Trophoblast cell (in vitro differentiated cells and primary cell): ENCODE results near the gene DNAJC24.

Experiments
- DNase-seq, 2 donors: peaks; one replicate each; pipeline ENCODE4 v3.0.0-alpha.2; 2016
- H2AFZ ChIP-seq: 2 replicates; pipeline ENCODE4 v1.6.1; 2013; ENCODE audit warnings: low read length, moderate library complexity, mild to moderate bottlenecking; ENCODE audit not compliant: insufficient read depth, poor library complexity
- H2AK5ac ChIP-seq: 2 replicates; pipeline ENCODE4 v1.6.1; 2013; ENCODE audit warnings: mild to moderate bottlenecking, low read length
- H2BK120ac ChIP-seq: 2 replicates; pipeline ENCODE4 v1.6.1; 2013; ENCODE audit warnings: low read length, mild to moderate bottlenecking, moderate library complexity; ENCODE audit not compliant: insufficient read depth, poor library complexity
- H2BK12ac ChIP-seq: 2 replicates; pipeline ENCODE4 v1.6.1; 2013; ENCODE audit warnings: mild to moderate bottlenecking, low read length, moderate library complexity
- H2BK5ac ChIP-seq: 2 replicates; pipeline ENCODE4 v1.6.1; 2013; ENCODE audit warnings: low read length, low read depth, moderate library complexity, mild to moderate bottlenecking; ENCODE audit not compliant: poor library complexity
- H3K14ac ChIP-seq: 2 replicates; pipeline ENCODE4 v1.6.1; 2013; ENCODE audit warnings: mild to moderate bottlenecking, low read length
- H3K18ac ChIP-seq: 2 replicates; pipeline ENCODE4 v1.6.1; 2013; ENCODE audit warnings: mild to moderate bottlenecking, low read length
- H3K23ac ChIP-seq: 2 replicates; pipeline ENCODE4 v1.6.1; 2013; ENCODE audit warnings: low read length
- H3K27ac ChIP-seq: 2 replicates; pipeline ENCODE4 v1.5.1; 2013; ENCODE audit warnings: low read depth, mild to moderate bottlenecking, inconsistent platforms, low read length, moderate library complexity
- H3K27me3 ChIP-seq: 2 replicates; pipeline ENCODE4 v1.6.1; 2013; ENCODE audit warnings: inconsistent platforms, mild to moderate bottlenecking, low read length, moderate library complexity; ENCODE audit not compliant: insufficient read depth
- H3K36me3 ChIP-seq, 2 experiments: 1 replicate in 1 of 2; 2 replicates in 1 of 2; pipeline ENCODE4 v1.6.1; 2013; ENCODE audit warnings: low read length in 2 of 2, mild to moderate bottlenecking in 2 of 2, moderate library complexity in 1 of 2; ENCODE audit not compliant: insufficient read depth in 2 of 2, control insufficient read depth in 1 of 2
- H3K4ac ChIP-seq: 2 replicates; pipeline ENCODE4 v1.6.1; 2013; ENCODE audit warnings: low read depth, mild to moderate bottlenecking, low read length, moderate library complexity
- H3K4me1 ChIP-seq, 2 experiments: 1 replicate in 1 of 2; 2 replicates in 1 of 2; pipeline ENCODE4 v1.6.1; 2013; ENCODE audit warnings: low read length in 2 of 2, mild to moderate bottlenecking in 2 of 2, moderate library complexity in 1 of 2; ENCODE audit not compliant: insufficient read depth in 2 of 2, control insufficient read depth in 1 of 2
- H3K4me2 ChIP-seq: 2 replicates; pipeline ENCODE4 v1.6.1; 2013; ENCODE audit warnings: inconsistent platforms, mild to moderate bottlenecking, low read length, moderate library complexity
- H3K4me3 ChIP-seq: 2 replicates; pipeline ENCODE4 v1.5.1; 2013; ENCODE audit warnings: mild to moderate bottlenecking, low read depth, low read length, inconsistent platforms
- H3K79me1 ChIP-seq: one replicate; pipeline ENCODE4 v1.6.1; 2013; ENCODE audit warnings: low read length
- H3K79me2 ChIP-seq: 2 replicates; pipeline ENCODE4 v1.6.1; 2013; ENCODE audit warnings: low read length, mild to moderate bottlenecking; ENCODE audit not compliant: control insufficient read depth, insufficient read depth, poor library complexity
- H3K9ac ChIP-seq: 2 replicates; pipeline ENCODE4 v1.6.1; 2013; ENCODE audit warnings: mild to moderate bottlenecking, low read length
- H3K9me3 ChIP-seq: 2 replicates; pipeline ENCODE4 v1.6.1; 2013; ENCODE audit warnings: low read depth, mild to moderate bottlenecking, control low read depth, inconsistent platforms, low read length; ENCODE audit not compliant: insufficient read depth
- H4K12ac ChIP-seq: 2 replicates; pipeline ENCODE4 v1.6.1; 2013; ENCODE audit warnings: low read depth, mild to moderate bottlenecking, low read length, moderate library complexity
- H4K8ac ChIP-seq: 2 replicates; pipeline ENCODE4 v1.6.1; 2013; ENCODE audit warnings: low read depth, mild to moderate bottlenecking, low read length, moderate library complexity
- H4K91ac ChIP-seq: one replicate; pipeline ENCODE4 v1.6.1; 2013; ENCODE audit warnings: low read depth, mild to moderate bottlenecking, low read length, moderate library complexity
- WGBS: extraction: QIAGEN DNeasy Blood & Tissue Kit; methylation state at CpG from one replicate; pipeline ENCODE4 v1.1.7; 2013; ENCODE audit warnings: missing lambda C conversion rate; ENCODE audit not compliant: insufficient read length, insufficient coverage; ENCODE audit errors: extremely low coverage; 5-methylcytosine and 5-hydroxymethylcytosine counted together

DNAJC24 gene

GRCh38 chr11:31412946-31413345 lies 43.3 kb downstream of the DNAJC24 start:
- no peak overlapping the region for H4K12ac ChIP-seq
- H4K8ac ChIP-seq = no peak overlapping the region
- no CpG with 5 or more reads among the region's 2 CpGs for WGBS
- peaks cover 0 to 2% of the 10 kb centered on the region in 2 experiments for H3K36me3 ChIP-seq
- H3K23ac ChIP-seq = no peak overlapping the region
- no peak overlapping the region for H2BK12ac ChIP-seq
- no peak overlapping the region for H3K4me2 ChIP-seq
- H4K91ac ChIP-seq = no peak overlapping the region
- no peak overlapping the region for H2AK5ac ChIP-seq
- no peaks in the 10 kb centered on the region for H3K9me3 ChIP-seq
- H3K9ac ChIP-seq = no peak overlapping the region
- H3K27me3 ChIP-seq = no peaks in the 10 kb centered on the region
- no peak overlapping the region for H2AFZ ChIP-seq
- H3K79me2 ChIP-seq = no peaks in the 10 kb centered on the region
- no peak overlapping the region for H2BK120ac ChIP-seq
- H3K4me1 ChIP-seq = no peaks in the 10 kb centered on the region
- no peak overlapping the region for H3K18ac ChIP-seq
- DNase-seq = peak in 1 of 2 donors; percentile 59
- no peak overlapping the region for H2BK5ac ChIP-seq
- H3K79me1 ChIP-seq = no peaks in the 10 kb centered on the region
- no peak overlapping the region for H3K4me3 ChIP-seq
- no peak overlapping the region for H3K27ac ChIP-seq
- H3K14ac ChIP-seq = no peak overlapping the region
- H3K4ac ChIP-seq = no peak overlapping the region

DNA sequence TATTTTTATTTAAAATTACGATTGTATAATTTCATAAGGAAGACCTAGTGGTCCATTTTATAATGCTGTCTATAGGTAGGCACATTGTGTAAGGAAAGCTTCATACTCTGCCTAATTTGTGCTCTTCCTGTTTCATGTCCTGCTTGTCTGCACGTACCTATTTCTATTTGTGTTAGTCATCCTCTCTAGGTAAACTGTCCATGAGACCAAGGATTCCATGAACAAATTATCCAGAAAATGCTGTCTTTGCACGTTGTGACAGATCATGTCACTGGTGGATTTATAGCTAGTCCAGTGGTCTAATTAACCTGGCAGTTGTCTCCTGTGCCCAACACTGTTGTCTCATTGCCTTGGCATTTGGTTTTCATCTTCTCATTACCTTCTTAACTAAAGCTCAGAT lies 44.7 kb downstream of the DNAJC24 start:
- Histone ChIP-seq H3K27me3 (no peaks in the 10 kb centered on the region), H3K4me1 (no peaks in the 10 kb centered on the region), H3K27ac (no peak overlapping the region), H3K23ac (no peak overlapping the region), H3K14ac (no peak overlapping the region), H2BK5ac (no peak overlapping the region), H4K8ac (no peak overlapping the region), H3K9ac (no peak overlapping the region), H2AK5ac (no peak overlapping the region), H4K12ac (no peak overlapping the region), H3K4me2 (no peak overlapping the region), H2BK12ac (no peak overlapping the region), H3K36me3 (peaks cover 0 to 2% of the 10 kb centered on the region in 2 experiments), H2AFZ (no peak overlapping the region), H3K79me1 (no peaks in the 10 kb centered on the region), H3K18ac (no peak overlapping the region), H3K79me2 (no peaks in the 10 kb centered on the region), H4K91ac (no peak overlapping the region), H3K4ac (no peak overlapping the region), H2BK120ac (no peak overlapping the region), H3K4me3 (no peak overlapping the region), H3K9me3 (no peaks in the 10 kb centered on the region)
- no peak for DNase-seq
- WGBS = no CpG with 5 or more reads among the region's 3 CpGs

DNA sequence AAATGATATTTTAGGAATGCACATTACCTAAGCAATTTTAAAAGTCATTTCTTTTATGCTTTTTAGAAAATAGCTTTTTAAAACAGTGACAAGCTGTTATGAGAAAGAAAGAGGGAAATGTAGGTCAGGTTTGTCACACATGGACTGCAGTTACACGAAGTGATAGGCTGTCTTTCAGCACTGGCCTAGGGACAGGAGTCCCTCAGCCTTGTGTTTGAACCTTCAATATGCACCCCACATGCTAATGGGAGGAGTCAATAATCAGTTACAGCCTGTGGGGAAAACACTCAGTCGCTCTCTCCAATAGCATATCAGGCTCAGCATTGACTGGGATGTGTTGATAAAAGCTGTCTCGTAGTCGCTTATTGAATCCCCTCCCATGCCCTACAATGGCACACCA lies 45.8 kb downstream of the DNAJC24 start:
- H3K27me3 ChIP-seq = no peaks in the 10 kb centered on the region
- WGBS = no CpG with 5 or more reads among the region's 4 CpGs
- H3K23ac ChIP-seq = no peak overlapping the region
- peaks cover 0 to 2% of the 10 kb centered on the region in 2 experiments for H3K36me3 ChIP-seq
- H3K18ac ChIP-seq = no peak overlapping the region
- H2AK5ac ChIP-seq = no peak overlapping the region
- no peak overlapping the region for H4K91ac ChIP-seq
- DNase-seq = no peak
- H3K4me1 ChIP-seq = no peaks in the 10 kb centered on the region
- H3K4me2 ChIP-seq = no peak overlapping the region
- H3K4ac ChIP-seq = no peak overlapping the region
- no peaks in the 10 kb centered on the region for H3K9me3 ChIP-seq
- no peak overlapping the region for H3K9ac ChIP-seq
- no peak overlapping the region for H3K4me3 ChIP-seq
- H3K27ac ChIP-seq = no peak overlapping the region
- H4K12ac ChIP-seq = no peak overlapping the region
- no peak overlapping the region for H2BK120ac ChIP-seq
- H3K79me1 ChIP-seq = no peaks in the 10 kb centered on the region
- no peaks in the 10 kb centered on the region for H3K79me2 ChIP-seq
- H2AFZ ChIP-seq = no peak overlapping the region
- no peak overlapping the region for H4K8ac ChIP-seq
- no peak overlapping the region for H3K14ac ChIP-seq
- H2BK5ac ChIP-seq = no peak overlapping the region
- H2BK12ac ChIP-seq = no peak overlapping the region

GRCh38 chr11:31417357-31417756 lies 47.7 kb downstream of the DNAJC24 start:
- Histone ChIP-seq H3K36me3 (no peaks in the 10 kb centered on the region), H3K4me3 (no peak overlapping the region)

More at GRCh38 chr11:31417357-31417756, 47.7 kb downstream of the DNAJC24 start:
- no peak for DNase-seq
- no peak overlapping the region for H2AK5ac ChIP-seq
- H4K8ac ChIP-seq = no peak overlapping the region
- no peaks in the 10 kb centered on the region for H3K9me3 ChIP-seq
- H2BK120ac ChIP-seq = no peak overlapping the region
- no peak overlapping the region for H3K27ac ChIP-seq
- no peak overlapping the region for H2BK12ac ChIP-seq
- no CpG with 5 or more reads among the region's 1 CpG for WGBS
- H3K14ac ChIP-seq = no peak overlapping the region
- H2BK5ac ChIP-seq = no peak overlapping the region
- no peak overlapping the region for H2AFZ ChIP-seq
- no peak overlapping the region for H4K12ac ChIP-seq
- H3K27me3 ChIP-seq = no peaks in the 10 kb centered on the region
- H3K18ac ChIP-seq = no peak overlapping the region
- no peaks in the 10 kb centered on the region for H3K79me1 ChIP-seq
- no peaks in the 10 kb centered on the region for H3K79me2 ChIP-seq
- no peak overlapping the region for H3K23ac ChIP-seq
- no peak overlapping the region for H3K4me2 ChIP-seq
- H3K9ac ChIP-seq = no peak overlapping the region
- no peak overlapping the region for H4K91ac ChIP-seq
- H3K4me1 ChIP-seq = no peaks in the 10 kb centered on the region
- no peak overlapping the region for H3K4ac ChIP-seq
